ENCODE data around the gene KDM2B. TPM values are rescaled to one million over a fixed set of nuclear protein-coding genes. Genes with fewer than 3 reads are reported as not detected.
"Not testable (repeated sequence)": the region's sequence is repeated elsewhere in the genome, so short reads cannot be mapped to it uniquely, and the experiment has no call there.

The KDM2B gene
- total RNA-seq, 1 donor from 2014 or later: 79.2 TPM

DNA sequence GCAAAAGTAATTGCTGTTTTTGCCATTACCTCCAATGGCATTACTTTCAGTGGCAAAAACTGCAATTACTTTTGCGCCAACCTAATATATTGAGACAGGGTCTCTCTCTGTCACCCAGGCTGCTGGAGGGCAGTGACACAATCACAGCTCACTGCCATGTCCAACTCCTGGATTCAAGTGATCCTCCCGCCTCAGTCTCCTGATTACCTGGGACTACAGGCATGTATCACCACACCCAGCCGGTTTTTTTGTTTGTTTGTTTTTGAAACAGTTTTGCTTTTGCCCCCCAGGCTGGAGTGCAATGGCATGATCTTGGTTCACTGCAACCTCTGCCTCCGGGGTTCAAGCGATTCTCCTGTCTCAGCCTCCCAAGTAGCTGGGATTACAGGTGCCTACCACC is 15.7 kb upstream of the KDM2B start:
- Mint-ChIP-seq H3K27ac (no peak overlapping the region), H3K27me3 (no peaks in the 10 kb centered on the region), H3K4me3 (ENCODE audit: low read depth) (no peak overlapping the region), H3K9me3 (ENCODE audit: low read depth) (peaks cover 3% of the 10 kb centered on the region), H3K36me3 (ENCODE audit: insufficient read depth) (peaks cover 10% of the 10 kb centered on the region), H3K4me1 (ENCODE audit: low read depth) (peaks cover 18% of the 10 kb centered on the region)
- no peak for TF ChIP-seq CTCF (IDR thresholded peaks at IDR 0.05; ENCODE audit: unreplicated experiment)
- DNase-seq (ENCODE audit: low spot score, unreplicated experiment): no peak

DNA sequence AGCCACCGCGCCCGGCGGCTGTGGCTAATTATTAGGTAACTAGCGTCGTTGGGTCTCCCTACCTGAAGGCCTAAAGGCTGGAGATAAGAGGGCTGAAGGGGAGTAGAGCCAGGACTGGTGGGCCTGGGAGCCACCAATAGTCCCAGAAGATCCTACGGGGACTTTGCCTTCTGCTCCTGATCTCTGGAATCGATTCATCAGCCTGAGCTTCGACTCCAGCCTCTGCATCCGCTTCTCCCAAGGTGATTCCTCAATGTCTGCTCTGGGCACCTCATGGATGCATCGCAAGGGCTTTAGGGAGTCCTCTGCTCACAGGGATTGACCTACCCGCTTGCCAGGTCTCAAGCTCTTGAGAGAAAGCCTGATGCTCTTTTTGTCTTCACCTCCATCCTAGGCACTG is 14.7 kb upstream of the KDM2B start:
- H3K27ac Mint-ChIP-seq: no peak overlapping the region
- peaks cover 10% of the 10 kb centered on the region for H3K36me3 Mint-ChIP-seq (ENCODE audit: insufficient read depth)
- no peaks in the 10 kb centered on the region for H3K27me3 Mint-ChIP-seq
- H3K9me3 Mint-ChIP-seq (ENCODE audit: low read depth): peaks cover 3% of the 10 kb centered on the region
- no peak for TF ChIP-seq CTCF (IDR thresholded peaks at IDR 0.05; ENCODE audit: unreplicated experiment)
- no peak overlapping the region for H3K4me3 Mint-ChIP-seq (ENCODE audit: low read depth)
- peaks cover 14% of the 10 kb centered on the region for H3K4me1 Mint-ChIP-seq (ENCODE audit: low read depth)
- no peak for DNase-seq (ENCODE audit: low spot score, unreplicated experiment)

DNA sequence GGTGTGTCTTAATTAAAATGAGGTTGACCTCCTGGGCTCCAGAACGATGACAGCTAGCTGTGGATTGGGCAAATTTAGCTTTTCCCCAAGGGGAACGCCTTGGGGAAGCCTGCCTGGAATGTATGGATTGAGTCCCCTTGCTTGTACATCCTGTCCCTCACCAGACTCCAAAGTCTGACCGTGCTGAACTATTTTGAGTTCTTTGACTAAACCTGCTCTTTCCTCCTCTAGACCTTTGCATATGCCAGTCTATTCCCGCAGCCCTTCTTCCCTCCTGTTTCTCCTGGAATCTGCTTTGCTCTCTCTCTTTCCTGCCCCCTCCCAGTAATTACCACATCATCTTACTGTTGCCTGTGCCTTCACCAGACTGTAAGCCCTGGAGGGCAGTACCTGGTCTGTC is 11.5 kb upstream of the KDM2B start:
- no peak for DNase-seq (ENCODE audit: low spot score, unreplicated experiment)
- H3K36me3 Mint-ChIP-seq (ENCODE audit: insufficient read depth): peaks cover 10% of the 10 kb centered on the region
- no peak for TF ChIP-seq CTCF (IDR thresholded peaks at IDR 0.05; ENCODE audit: unreplicated experiment)
- H3K27ac Mint-ChIP-seq: no peak overlapping the region
- H3K9me3 Mint-ChIP-seq (ENCODE audit: low read depth): peaks cover 3% of the 10 kb centered on the region
- H3K27me3 Mint-ChIP-seq: no peaks in the 10 kb centered on the region
- no peak overlapping the region for H3K4me3 Mint-ChIP-seq (ENCODE audit: low read depth)
- H3K4me1 Mint-ChIP-seq (ENCODE audit: low read depth): peaks cover 9% of the 10 kb centered on the region

DNA sequence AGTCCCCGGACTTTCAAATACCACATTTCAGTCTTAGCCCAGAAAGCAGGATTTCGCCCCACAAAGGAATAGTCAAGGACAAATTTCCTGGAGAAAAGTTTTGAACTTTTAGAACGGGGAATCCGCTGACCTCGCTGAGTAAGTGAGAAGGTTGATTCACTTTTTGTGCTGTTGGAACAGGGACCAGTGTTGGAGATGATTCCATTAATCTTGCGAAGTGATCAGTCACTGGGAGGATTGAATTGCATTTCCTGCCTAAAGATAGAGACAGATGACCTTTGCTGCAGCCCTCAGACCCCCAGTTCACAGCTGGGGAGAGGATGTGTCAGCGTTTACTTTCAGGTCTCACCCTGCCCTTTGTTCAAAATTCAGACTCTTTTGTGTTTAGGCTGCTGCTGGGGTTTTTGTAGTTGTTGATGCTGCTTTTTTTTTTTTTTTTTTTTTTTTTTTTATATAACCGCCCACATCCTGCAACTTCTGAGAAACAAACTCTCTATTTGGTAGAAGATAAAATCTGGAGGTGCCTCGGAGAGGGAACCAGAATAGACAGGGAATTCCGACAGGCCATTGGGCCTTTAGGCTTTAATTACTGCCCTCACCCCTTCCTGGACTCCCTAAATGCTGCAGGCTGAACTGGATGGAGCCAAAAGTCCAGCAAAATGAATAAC is 9.8 kb upstream of the KDM2B start:
- Mint-ChIP-seq H3K27ac (peak overlapping the region; percentile 96), H3K4me3 (ENCODE audit: low read depth) (peak overlapping the region; percentile 50), H3K27me3 (no peaks in the 10 kb centered on the region), H3K36me3 (ENCODE audit: insufficient read depth) (peaks cover 5% of the 10 kb centered on the region), H3K9me3 (ENCODE audit: low read depth) (no peaks in the 10 kb centered on the region), H3K4me1 (ENCODE audit: low read depth) (peaks cover 11% of the 10 kb centered on the region)
- no peak for DNase-seq (ENCODE audit: low spot score, unreplicated experiment)
- no peak for TF ChIP-seq CTCF (IDR thresholded peaks at IDR 0.05; ENCODE audit: unreplicated experiment)

GRCh38 chr12:121584885-121585284 is 4.1 kb upstream of the KDM2B start:
- H3K36me3 Mint-ChIP-seq (ENCODE audit: insufficient read depth); H3K27me3 Mint-ChIP-seq; H3K9me3 Mint-ChIP-seq (ENCODE audit: low read depth); H3K4me3 Mint-ChIP-seq (ENCODE audit: low read depth); DNase-seq (ENCODE audit: low spot score, unreplicated experiment); H3K27ac Mint-ChIP-seq: not testable (repeated sequence)
- peaks cover 34% of the 10 kb centered on the region for H3K4me1 Mint-ChIP-seq (ENCODE audit: low read depth)

GRCh38 chr12:121583334-121583661 is 2.5 kb upstream of the KDM2B start:
- not testable (repeated sequence) for DNase-seq (ENCODE audit: low spot score, unreplicated experiment); H3K4me3 Mint-ChIP-seq (ENCODE audit: low read depth); H3K9me3 Mint-ChIP-seq (ENCODE audit: low read depth); H3K36me3 Mint-ChIP-seq (ENCODE audit: insufficient read depth); H3K27me3 Mint-ChIP-seq
- Mint-ChIP-seq H3K4me1 (ENCODE audit: low read depth) (peaks cover 39% of the 10 kb centered on the region), H3K27ac (peak overlapping the region; percentile 92)

All from progenitor cell of endocrine pancreas (in vitro differentiated cells).